GM23338 (cell line): Measurements from ENCODE around the gene NKX6-1. TPM values are rescaled to one million over a fixed set of nuclear protein-coding genes. Genes with fewer than 3 reads are reported as not detected.
A peak's percentile ranks its signal among the peaks of the same experiment; 100 is the strongest.

Source experiments
- ATAC-seq: fragments of 200-7000 bp; cut with Tn5 transposase; 3 replicates; pipeline ENCODE4 v1.9.1; 2020
- DNase-seq: peaks from one replicate; pipeline ENCODE4 v3.0.0-alpha.2; 2015; ENCODE audit warnings: low spot score
- H2AFZ ChIP-seq: fragments of 200-600 bp; sonication (generic); 2 replicates; pipeline ENCODE4 v1.8.0; 2016; ENCODE audit warnings: antibody characterized with exemption, mild to moderate bottlenecking, moderate library complexity
- H3F3A ChIP-seq: fragments of 200-600 bp; sonication (generic); replicated peaks from 2 replicates; pipeline ENCODE4 v1.8.0; 2017; ENCODE audit warnings: antibody characterized with exemption, mixed run types, low read depth
- H3K27ac ChIP-seq: fragments of 200-600 bp; sonication (generic); 2 replicates; pipeline ENCODE4 v1.6.1; 2016; ENCODE audit warnings: low read depth
- H3K27me3 ChIP-seq: fragments of 200-600 bp; sonication (generic); 2 replicates; pipeline ENCODE4 v1.8.0; 2016; ENCODE audit warnings: mild to moderate bottlenecking, mixed run types, moderate library complexity; ENCODE audit not compliant: insufficient read depth
- H3K36me3 ChIP-seq: fragments of 200-600 bp; sonication (generic); 2 replicates; pipeline ENCODE4 v1.8.0; 2016; ENCODE audit warnings: mild to moderate bottlenecking; ENCODE audit not compliant: insufficient read depth
- H3K4me1 ChIP-seq: fragments of 200-600 bp; sonication (generic); 2 replicates; pipeline ENCODE4 v1.8.0; 2016; ENCODE audit warnings: mild to moderate bottlenecking, moderate library complexity; ENCODE audit not compliant: insufficient read depth
- H3K4me2 ChIP-seq: fragments of 200-600 bp; sonication (generic); 2 replicates; pipeline ENCODE4 v1.7.1; 2017; ENCODE audit warnings: mixed run types
- H3K4me3 ChIP-seq: fragments of 200-600 bp; sonication (generic); 2 replicates; pipeline ENCODE4 v1.6.1; 2016; ENCODE audit warnings: mixed run types
- H3K79me2 ChIP-seq: fragments of 200-600 bp; sonication (generic); replicated peaks from 2 replicates; pipeline ENCODE4 v1.8.0; 2017; ENCODE audit warnings: mild to moderate bottlenecking; ENCODE audit not compliant: insufficient read depth
- H3K9me2 ChIP-seq: fragments of 200-600 bp; sonication (generic); 2 replicates; pipeline ENCODE4 v1.8.0; 2017; ENCODE audit not compliant: insufficient read depth
- H4K20me1 ChIP-seq: fragments of 200-600 bp; sonication (generic); replicated peaks from 2 replicates; pipeline ENCODE4 v1.8.0; 2017; ENCODE audit warnings: mild to moderate bottlenecking; ENCODE audit not compliant: insufficient read depth
- H3K27ac Mint-ChIP-seq: 2 replicates; pipeline ENCODE4 v1.8.0; 2020; ENCODE audit warnings: inconsistent platforms, mild to moderate bottlenecking, moderate library complexity, mixed read lengths
- H3K27me3 Mint-ChIP-seq: 3 replicates; pipeline ENCODE4 v1.8.0; 2022; ENCODE audit warnings: low read depth, mild to moderate bottlenecking, moderate library complexity, mixed read lengths, inconsistent platforms; ENCODE audit not compliant: insufficient read depth, poor library complexity
- H3K36me3 Mint-ChIP-seq: 3 replicates; pipeline ENCODE4 v1.8.0; 2021; ENCODE audit warnings: low read depth, mild to moderate bottlenecking, inconsistent platforms, moderate library complexity, mixed read lengths
- H3K4me1 Mint-ChIP-seq: 3 replicates; pipeline ENCODE4 v1.8.0; 2020; ENCODE audit warnings: mild to moderate bottlenecking, inconsistent platforms, mixed read lengths
- H3K4me3 Mint-ChIP-seq: 3 replicates; pipeline ENCODE4 v1.8.0; 2021; ENCODE audit warnings: moderate library complexity, mild to moderate bottlenecking, inconsistent platforms, mixed read lengths
- H3K9me3 Mint-ChIP-seq: 3 replicates; pipeline ENCODE4 v1.8.0; 2020; ENCODE audit warnings: moderate library complexity, mild to moderate bottlenecking, inconsistent platforms, mixed read lengths
- EZH2phosphoT487 ChIP-seq: fragments of 200-600 bp; sonication (generic); IDR thresholded peaks from one replicate; pipeline ENCODE4 v1.8.1; 2018; ENCODE audit warnings: antibody characterized with exemption; ENCODE audit not compliant: unreplicated experiment
- JUNB ChIP-seq: IDR thresholded peaks from one replicate; pipeline ENCODE4 v1.6.1; 2016; ENCODE audit warnings: antibody characterized with exemption; ENCODE audit not compliant: unreplicated experiment
- NANOG ChIP-seq: IDR thresholded peaks from 2 replicates; pipeline ENCODE4 v1.6.1; 2016; ENCODE audit warnings: antibody characterized with exemption, borderline replicate concordance
- POLR2AphosphoS5 ChIP-seq: IDR thresholded peaks from 2 replicates; pipeline ENCODE4 v1.6.1; 2016; ENCODE audit warnings: antibody characterized with exemption, low read depth
- REST ChIP-seq: IDR thresholded peaks from one replicate; pipeline ENCODE4 v1.6.1; 2018; ENCODE audit warnings: antibody characterized with exemption; ENCODE audit not compliant: unreplicated experiment
- ZNF462 ChIP-seq: fragments of 250-450 bp; sonication (Bioruptor Pico); IDR thresholded peaks from 2 replicates; pipeline ENCODE4 v1.5.0; 2020; ENCODE audit warnings: mild to moderate bottlenecking, moderate library complexity
- polyA plus RNA-seq: library from polyadenylated mRNA; unstranded; fragments of >200 nt; fragmentation: Nextera tagmentation; extraction: Ambion mirVana; gene quantifications from 2 replicates; pipeline ENCODE4 v1.2.1, GENCODE V29; 2016
- total RNA-seq: library from RNA; depleted of rRNA; stranded (reverse); fragments of >200 nt; shearing (Covaris generic); gene quantifications from 2 replicates; pipeline ENCODE4 v1.2.3, GENCODE V29; 2014

Gene NKX6-1
- total and polyA plus RNA-seq, 2 experiments from 2014 or later, result 0.07 TPM; not detected in 1

- TF ChIP-seq ZNF462 (CRISPR knock-in tag), result no peak
- no peak for TF ChIP-seq POLR2AphosphoS5
- TF ChIP-seq EZH2phosphoT487, result no peak
- TF ChIP-seq NANOG, result no peak
- no peak for TF ChIP-seq REST
These were observed 6.8 kb downstream of the NKX6-1 start (continued) for GRCh38 chr4:84492290-84492689.

GRCh38 chr4:84491481-84491880, 7.6 kb downstream of the NKX6-1 start:
- peak overlapping the region; percentile 14; the same call in 1 of the 3 replicates for H3K4me3 Mint-ChIP-seq
- peaks cover 39% of the 10 kb centered on the region for H3K4me1 Mint-ChIP-seq
- peaks cover 3% of the 10 kb centered on the region; the same call in 2 of the 3 replicates for H3K9me3 Mint-ChIP-seq
- Histone ChIP-seq H3K4me1 (peaks cover 46% of the 10 kb centered on the region), H3K79me2 (no peaks in the 10 kb centered on the region), H2AFZ (no peak overlapping the region), H3K27ac (no peak overlapping the region), H3K27me3 (peaks cover 100% of the 10 kb centered on the region), H3K4me2 (peak overlapping the region; percentile 30; the same call in 1 of the 2 replicates), H3F3A (0 out of 2 replicates have a peak, but pooled peaks cover 5% of the 10 kb centered on the region), H3K9me2 (no peaks in the 10 kb centered on the region), H4K20me1 (peaks cover 10% of the 10 kb centered on the region; the same call in 1 of the 2 replicates), H3K36me3 (no peaks in the 10 kb centered on the region), H3K4me3 (no peak overlapping the region)
- H3K36me3 Mint-ChIP-seq, result no peaks in the 10 kb centered on the region
- no peak overlapping the region for H3K27ac Mint-ChIP-seq
- peak; percentile 49 for DNase-seq
- ATAC-seq, result no peak
- peaks cover 96% of the 10 kb centered on the region for H3K27me3 Mint-ChIP-seq
- TF ChIP-seq ZNF462 (CRISPR knock-in tag), result no peak
- TF ChIP-seq JUNB, result no peak
